ENCODE results near the gene EFCAB13.
A peak's percentile ranks its signal among the peaks of the same experiment; 100 is the strongest.

The EFCAB13 gene

DNA sequence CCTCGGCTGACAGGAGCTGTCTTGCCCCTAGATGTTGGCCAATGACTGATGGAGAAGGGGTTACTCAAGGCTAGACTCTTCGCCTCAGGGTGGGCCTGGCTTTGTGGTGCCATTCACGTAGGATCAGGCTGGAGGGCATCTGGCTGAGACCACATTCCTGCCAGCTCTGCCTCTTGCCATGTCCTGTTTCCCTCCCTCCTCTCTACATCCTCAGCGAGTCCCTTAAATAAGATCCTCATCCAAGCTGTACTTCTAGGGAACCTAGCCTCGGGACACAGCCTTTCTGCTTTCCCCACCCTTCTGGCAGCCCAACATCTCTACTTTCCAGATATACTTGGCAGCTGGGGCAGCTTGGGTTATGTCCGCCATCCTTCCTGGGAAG, 27.9 kb upstream of the EFCAB13 start:
- POLR2A ChIA-PET, result no interaction called here
- CTCF ChIA-PET, result interaction anchor here (0.6 to 0.7 kb wide), 2 partner anchors 19 to 321 kb away, joined by 3 read pairs; no protein-coding TSS in a partner anchor
- Histone ChIP-seq H3K4me3 (ENCODE audit: low read depth, low read length) (no peak overlapping the region), H3K27ac (ENCODE audit: extremely low read depth, low read depth, low read length) (no peak overlapping the region), H3K36me3 (ENCODE audit: control insufficient read depth in 2 of 2, insufficient read depth in 1 of 2, low read length in 2 of 2) (no peaks in the 10 kb centered on the region), H3K9me3 (ENCODE audit: control insufficient read depth, insufficient read depth, low read depth, low read length) (no peaks in the 10 kb centered on the region), H3K4me1 (ENCODE audit: control insufficient read depth, insufficient read depth, low read length) (no peaks in the 10 kb centered on the region)
- TF ChIP-seq, protein P1, sequence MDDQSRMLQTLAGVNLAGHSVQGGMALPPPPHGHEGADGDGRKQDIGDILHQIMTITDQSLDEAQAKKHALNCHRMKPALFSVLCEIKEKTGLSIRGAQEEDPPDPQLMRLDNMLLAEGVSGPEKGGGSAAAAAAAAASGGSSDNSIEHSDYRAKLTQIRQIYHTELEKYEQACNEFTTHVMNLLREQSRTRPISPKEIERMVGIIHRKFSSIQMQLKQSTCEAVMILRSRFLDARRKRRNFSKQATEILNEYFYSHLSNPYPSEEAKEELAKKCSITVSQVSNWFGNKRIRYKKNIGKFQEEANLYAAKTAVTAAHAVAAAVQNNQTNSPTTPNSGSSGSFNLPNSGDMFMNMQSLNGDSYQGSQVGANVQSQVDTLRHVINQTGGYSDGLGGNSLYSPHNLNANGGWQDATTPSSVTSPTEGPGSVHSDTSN (CRISPR knock-in tag; IDR thresholded peaks at IDR 0.05), result no peak
- TF ChIP-seq ZNF600 (tag by site-specific recombination; IDR thresholded peaks at IDR 0.05), result no peak

DNA sequence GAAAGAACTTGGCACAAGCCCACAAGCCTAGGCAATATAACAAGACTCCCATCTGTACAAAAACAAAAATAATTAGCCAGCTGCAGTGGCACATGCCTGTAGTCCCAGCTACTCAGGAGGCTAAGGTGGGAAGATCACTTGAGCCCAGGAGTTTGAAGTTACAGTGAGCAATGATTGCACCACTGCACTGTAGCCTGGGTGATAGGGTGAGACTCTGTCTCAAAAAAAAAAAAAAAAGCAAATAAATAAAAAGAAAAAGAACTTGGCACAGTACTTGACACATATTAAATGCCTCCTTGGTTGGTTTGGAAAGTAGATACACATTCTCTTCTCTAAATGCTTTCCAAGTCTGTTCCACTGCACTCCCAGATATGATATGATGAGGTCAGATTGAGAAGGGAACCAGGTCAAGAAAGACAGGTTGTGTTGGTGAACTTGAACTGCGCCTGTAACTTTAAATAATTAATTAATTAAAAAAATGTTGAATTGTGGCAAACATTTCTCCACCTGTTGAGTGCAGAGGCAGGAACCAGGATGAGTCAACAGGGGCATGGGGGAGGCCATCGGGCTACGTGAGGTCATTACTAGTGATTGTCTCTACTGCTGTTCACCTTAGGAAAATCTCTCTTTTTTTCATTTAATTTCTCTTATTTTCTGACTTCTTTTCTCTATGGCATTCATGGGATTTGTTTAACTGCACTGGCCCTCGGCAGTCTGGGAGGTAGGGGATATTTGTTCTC, 25.9 kb upstream of the EFCAB13 start:
- CTCF ChIA-PET, result interaction anchor here (0.7 kb wide), 1 partner anchor 13 kb away, joined by 3 read pairs; no protein-coding TSS in a partner anchor
- H3K4me3 ChIP-seq (ENCODE audit: low read depth, low read length), result no peak overlapping the region
- POLR2A ChIA-PET, result no interaction called here
- no peaks in the 10 kb centered on the region for H3K9me3 ChIP-seq (ENCODE audit: control insufficient read depth, insufficient read depth, low read depth, low read length)
- TF ChIP-seq PRDM1 (tag by site-specific recombination; IDR thresholded peaks at IDR 0.05) (0 out of 2 replicates have a peak, but pooled peaks have one; percentile 33), ZNF785 (tag by site-specific recombination; IDR thresholded peaks at IDR 0.05) (no peak), SCRT2 (tag by site-specific recombination; IDR thresholded peaks at IDR 0.05) (peak; percentile 87), ZNF48 (tag by site-specific recombination; IDR thresholded peaks at IDR 0.05) (no peak), ZSCAN16 (tag by site-specific recombination; IDR thresholded peaks at IDR 0.05) (no peak)
- no peaks in the 10 kb centered on the region for H3K36me3 ChIP-seq (ENCODE audit: control insufficient read depth in 2 of 2, insufficient read depth in 1 of 2, low read length in 2 of 2)
- H3K4me1 ChIP-seq (ENCODE audit: control insufficient read depth, insufficient read depth, low read length), result no peaks in the 10 kb centered on the region
- H3K27ac ChIP-seq (ENCODE audit: extremely low read depth, low read depth, low read length), result no peak overlapping the region

DNA sequence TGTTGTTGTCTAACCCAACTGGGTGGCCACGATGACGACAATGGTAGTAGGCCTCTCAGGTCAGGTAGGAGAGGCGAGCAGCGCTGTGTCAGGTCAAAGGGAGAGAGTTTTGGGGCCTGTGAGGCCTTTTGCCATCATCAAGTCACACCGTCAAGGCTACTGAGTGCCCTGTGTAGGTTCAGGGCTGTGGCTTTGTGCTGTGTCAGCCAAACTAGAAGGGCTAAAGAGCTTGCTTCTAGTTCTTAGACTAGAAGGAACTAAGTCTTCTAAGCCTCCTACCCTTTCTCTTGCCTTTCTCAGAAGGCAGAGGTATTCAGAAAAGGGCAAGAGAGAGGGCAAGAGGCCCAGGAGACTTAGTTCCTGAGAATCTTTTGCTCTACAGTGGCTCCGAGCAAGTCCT, 25.0 kb upstream of the EFCAB13 start:
- CTCF ChIA-PET, result interaction anchor here (0.6 to 1.4 kb wide), 2 partner anchors 51 to 69 kb away, joined by 4 read pairs; no protein-coding TSS in a partner anchor
- no peaks in the 10 kb centered on the region for H3K9me3 ChIP-seq (ENCODE audit: control insufficient read depth, insufficient read depth, low read depth, low read length)
- H3K36me3 ChIP-seq (ENCODE audit: control insufficient read depth in 2 of 2, insufficient read depth in 1 of 2, low read length in 2 of 2), result no peaks in the 10 kb centered on the region
- H3K27ac ChIP-seq (ENCODE audit: extremely low read depth, low read depth, low read length), result no peak overlapping the region
- no peak overlapping the region for H3K4me3 ChIP-seq (ENCODE audit: low read depth, low read length)
- POLR2A ChIA-PET, result no interaction called here
- H3K4me1 ChIP-seq (ENCODE audit: control insufficient read depth, insufficient read depth, low read length), result no peaks in the 10 kb centered on the region
- no peak for TF ChIP-seq ZNF529 (tag by site-specific recombination; IDR thresholded peaks at IDR 0.05; ENCODE audit: insufficient replicate concordance)
- TF ChIP-seq ZNF555 (tag by site-specific recombination; conservative IDR thresholded peaks at IDR 0.05), result no peak
- TF ChIP-seq BCL11B (tag by site-specific recombination; IDR thresholded peaks at IDR 0.05; ENCODE audit: low read depth), result no peak
- no peak for TF ChIP-seq ZNF701 (tag by site-specific recombination; IDR thresholded peaks at IDR 0.05)

DNA sequence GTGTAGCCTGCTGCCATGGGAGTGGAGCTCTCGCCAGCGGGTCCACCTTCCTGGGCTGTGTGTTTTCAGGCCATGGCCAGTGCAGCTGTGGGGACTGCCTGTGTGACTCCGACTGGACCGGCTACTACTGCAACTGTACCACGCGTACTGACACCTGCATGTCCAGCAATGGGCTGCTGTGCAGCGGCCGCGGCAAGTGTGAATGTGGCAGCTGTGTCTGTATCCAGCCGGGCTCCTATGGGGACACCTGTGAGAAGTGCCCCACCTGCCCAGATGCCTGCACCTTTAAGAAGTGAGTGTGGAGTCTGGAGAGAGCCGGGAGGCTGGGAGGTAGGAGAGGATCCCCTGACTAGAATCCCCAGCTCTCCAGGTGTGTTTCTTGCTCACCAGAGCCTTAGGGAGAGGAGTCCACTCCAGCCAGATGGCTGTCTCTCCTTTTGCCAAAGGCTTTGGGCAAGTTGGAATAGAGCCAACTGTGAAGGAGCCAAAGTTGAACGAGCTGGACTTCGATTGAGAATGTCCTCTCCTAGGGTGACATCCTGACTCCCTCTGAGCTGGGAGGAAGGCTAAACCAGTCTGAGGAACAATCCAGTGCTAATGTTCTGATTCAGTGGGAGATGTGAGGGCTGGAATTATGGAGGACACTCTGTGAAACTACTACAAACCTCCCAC, 24.4 kb upstream of the EFCAB13 start:
- POLR2A ChIA-PET, result no interaction called here

More for the DNA sequence above, 24.4 kb upstream of the EFCAB13 start:
- no peaks in the 10 kb centered on the region for H3K9me3 ChIP-seq (ENCODE audit: control insufficient read depth, insufficient read depth, low read depth, low read length)
- CTCF ChIA-PET, result interaction anchor here (1.4 kb wide), 1 partner anchor 69 kb away, joined by 4 read pairs; no protein-coding TSS in a partner anchor
- H3K4me1 ChIP-seq (ENCODE audit: control insufficient read depth, insufficient read depth, low read length), result no peaks in the 10 kb centered on the region
- H3K27ac ChIP-seq (ENCODE audit: extremely low read depth, low read depth, low read length), result no peak overlapping the region
- TF ChIP-seq ZFP69B (tag by site-specific recombination; IDR thresholded peaks at IDR 0.05) (no peak), ZBTB1 (tag by site-specific recombination; IDR thresholded peaks at IDR 0.05) (no peak), ZNF529 (tag by site-specific recombination; IDR thresholded peaks at IDR 0.05; ENCODE audit: insufficient replicate concordance) (no peak), ZNF701 (tag by site-specific recombination; IDR thresholded peaks at IDR 0.05) (no peak), ZNF629 (tag by site-specific recombination; IDR thresholded peaks at IDR 0.05) (no peak), ZNF777 (tag by site-specific recombination; IDR thresholded peaks at IDR 0.05; ENCODE audit: borderline replicate concordance) (no peak), ZNF76 (tag by site-specific recombination; IDR thresholded peaks at IDR 0.05; ENCODE audit: borderline replicate concordance, low read depth) (no peak), ZNF121 (tag by site-specific recombination; IDR thresholded peaks at IDR 0.05) (no peak)
- no peak overlapping the region for H3K4me3 ChIP-seq (ENCODE audit: low read depth, low read length)
- no peaks in the 10 kb centered on the region for H3K36me3 ChIP-seq (ENCODE audit: control insufficient read depth in 2 of 2, insufficient read depth in 1 of 2, low read length in 2 of 2)

Measured in HEK293 (cell line).